Left ventricle myocardium superior (tissue), 1 donor: ENCODE results near the gene DDX17. TPM values are rescaled to one million over a fixed set of nuclear protein-coding genes. Genes with fewer than 3 reads are reported as not detected.
"Not testable (repeated sequence)": the region's sequence is repeated elsewhere in the genome, so short reads cannot be mapped to it uniquely, and the experiment has no call there.

Experiments used
- ATAC-seq: fragments of 200-7000 bp; cut with Tn5 transposase; one replicate; pipeline ENCODE4 v1.9.1; 2020; ENCODE audit warnings: mild to moderate bottlenecking, moderate library complexity
- DNase-seq: peaks from one replicate; pipeline ENCODE4 v3.0.0-alpha.2; 2020
- intact Hi-C: fragments of 100-400 bp; cut with micrococcal nuclease; formaldehyde crosslinking; loops from one replicate; pipeline ENCODE4 v1.11.0; 2022
- total RNA-seq: library from RNA; stranded (reverse); fragmentation: NEBNext Ultra II Directional; extraction: Animal tissue kit (Norgen Biotek cat#: 25700); gene quantifications from one replicate; pipeline ENCODE4 v1.2.1, GENCODE V29; 2021
- donor health status: DM: no; HTN: yes; CAD: no; lungs with severe emphysema.

DDX17 gene
- total RNA-seq, 1 donor from 2014 or later = 212 TPM

DNA sequence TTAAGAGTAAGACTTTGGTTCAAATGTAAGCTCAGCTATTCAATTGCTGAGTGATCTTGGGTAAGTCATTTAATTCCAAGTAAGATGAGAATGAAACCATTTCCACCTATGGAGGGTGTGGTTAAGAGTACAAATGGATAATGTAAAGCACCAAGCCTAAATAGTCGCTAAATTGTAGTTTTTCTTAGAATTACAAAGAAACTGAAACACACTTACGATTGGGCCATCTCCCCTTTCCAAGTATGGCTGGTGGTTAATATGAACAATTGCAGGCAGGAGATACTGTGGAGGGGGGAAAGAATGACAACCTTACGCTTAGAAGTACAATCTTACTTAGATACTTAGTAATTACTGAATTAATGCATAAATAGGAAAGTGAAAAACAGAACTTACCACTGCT is 8.2 kb downstream of the DDX17 start:
- ATAC-seq = no peak
- no peak for DNase-seq
- intact Hi-C loops = no loop called here

DNA sequence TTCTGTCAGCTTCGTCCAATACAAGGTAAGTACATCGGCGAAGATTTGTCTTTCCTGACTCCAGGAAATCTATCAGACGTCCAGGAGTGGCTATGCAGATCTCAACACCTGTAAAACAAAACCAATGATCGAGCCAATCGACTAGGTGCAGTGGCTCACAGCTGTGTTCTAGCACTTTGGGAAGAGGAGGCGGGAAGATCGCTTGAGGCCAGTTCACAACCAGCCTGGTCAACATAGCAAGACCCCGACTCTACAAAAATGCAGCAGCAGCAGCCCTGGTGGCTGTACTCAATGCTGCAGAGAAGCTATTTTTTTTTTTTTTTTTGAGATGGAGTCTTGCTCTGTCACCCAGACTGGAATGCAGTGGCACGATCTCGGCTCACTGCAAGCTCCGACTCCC is 11.2 kb downstream of the DDX17 start:
- DNase-seq (no peak), ATAC-seq (no peak)
- intact Hi-C loops = no loop called here

- intact Hi-C loops = no loop called here
- no peak for DNase-seq
- no peak for ATAC-seq
Observed at GRCh38 chr22:38494498-38494897, 11.6 kb downstream of the DDX17 start.

- intact Hi-C loops = no loop called here
- ATAC-seq = no peak
- no peak for DNase-seq
Observed at GRCh38 chr22:38491707-38492348, 14.3 kb downstream of the DDX17 start.

GRCh38 chr22:38490915-38491314 is 15.2 kb downstream of the DDX17 start:
- peak; percentile 88 for ATAC-seq
- DNase-seq = no peak
- intact Hi-C loops = no loop called here

- DNase-seq (no peak), ATAC-seq (peak; percentile 13)
- intact Hi-C loops = no loop called here
Observed at GRCh38 chr22:38490475-38490874, 15.6 kb downstream of the DDX17 start.

- ATAC-seq (no peak), DNase-seq (no peak)
- intact Hi-C loops = no loop called here
Observed at GRCh38 chr22:38489561-38490145, 16.5 kb downstream of the DDX17 start.

- intact Hi-C loops = no loop called here
- no peak for ATAC-seq
- DNase-seq = no peak
Observed at GRCh38 chr22:38489142-38489541, 17.0 kb downstream of the DDX17 start.

- ATAC-seq (no peak), DNase-seq (no peak)
- intact Hi-C loops = no loop called here
Observed at GRCh38 chr22:38487946-38488345, 18.2 kb downstream of the DDX17 start.

GRCh38 chr22:38485783-38486182 is 20.3 kb downstream of the DDX17 start:
- intact Hi-C loops = no loop called here
- ATAC-seq = peak; percentile 38
- DNase-seq = no peak

GRCh38 chr22:38484244-38484643 is 21.9 kb downstream of the DDX17 start:
- DNase-seq = no peak
- intact Hi-C loops = no loop called here
- no peak for ATAC-seq

- ATAC-seq (no peak), DNase-seq (no peak)
- intact Hi-C loops = no loop called here
Observed at GRCh38 chr22:38482662-38483308, 23.3 kb downstream of the DDX17 start.

GRCh38 chr22:38481871-38482332 is 24.2 kb downstream of the DDX17 start:
- ATAC-seq = peak; percentile 11
- intact Hi-C loops = no loop called here
- DNase-seq = no peak

DNA sequence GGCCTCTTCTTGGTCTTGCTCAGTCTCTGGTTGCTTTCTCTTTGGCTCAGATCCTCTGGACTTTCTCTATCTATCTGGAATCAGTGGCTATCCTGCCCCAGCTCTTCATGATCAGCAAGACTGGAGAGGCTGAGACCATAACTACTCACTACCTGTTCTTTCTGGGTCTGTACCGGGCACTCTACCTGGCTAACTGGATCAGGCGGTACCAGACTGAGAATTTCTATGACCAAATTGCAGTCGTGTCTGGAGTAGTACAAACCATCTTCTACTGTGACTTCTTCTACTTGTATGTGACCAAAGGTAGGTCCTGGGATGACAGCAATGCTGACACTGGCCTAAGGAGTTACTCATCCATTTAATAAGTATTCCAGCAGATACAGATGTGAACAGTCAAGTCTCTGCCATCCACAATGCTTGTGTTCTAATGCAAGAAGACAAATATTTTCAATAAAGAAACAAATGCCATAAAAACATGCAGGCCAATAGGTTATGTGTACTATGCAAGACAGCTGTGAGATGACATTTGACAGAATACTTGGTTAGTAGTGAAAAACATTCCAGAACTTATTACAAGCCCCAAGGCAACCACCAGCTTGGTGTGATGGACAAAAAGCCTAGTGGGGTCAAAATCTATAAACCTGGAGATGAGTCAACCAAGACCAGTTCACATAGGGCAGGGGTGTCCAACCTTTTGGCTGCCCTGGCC is 24.8 kb downstream of the DDX17 start:
- intact Hi-C loops = no loop called here
- ATAC-seq = peak; percentile 9
- no peak for DNase-seq

GRCh38 chr22:38479096-38479837 is 26.8 kb downstream of the DDX17 start:
- ATAC-seq (no peak), DNase-seq (no peak)
- intact Hi-C loops = no loop called here

DNA sequence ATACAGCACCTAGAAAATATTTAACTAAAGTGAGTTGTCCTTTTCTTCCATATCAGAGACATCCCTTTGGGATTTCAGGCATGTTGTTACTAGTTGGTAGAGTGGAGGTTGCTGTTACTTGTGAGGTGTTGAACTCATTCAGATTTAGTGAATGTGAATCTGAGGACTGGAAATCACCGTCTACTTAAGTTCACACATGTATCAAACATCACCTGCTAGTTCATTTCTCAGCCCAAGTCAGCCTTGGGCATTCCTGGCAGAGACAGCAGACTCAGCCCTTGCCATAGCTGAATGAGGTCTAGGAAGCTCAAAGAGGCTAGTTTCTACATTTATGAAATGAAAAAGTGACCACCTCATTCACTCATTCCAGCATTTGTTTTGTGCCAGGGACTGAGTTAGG is 28.5 kb downstream of the DDX17 start:
- DNase-seq (no peak), ATAC-seq (no peak)
- intact Hi-C loops = no loop called here

DNA sequence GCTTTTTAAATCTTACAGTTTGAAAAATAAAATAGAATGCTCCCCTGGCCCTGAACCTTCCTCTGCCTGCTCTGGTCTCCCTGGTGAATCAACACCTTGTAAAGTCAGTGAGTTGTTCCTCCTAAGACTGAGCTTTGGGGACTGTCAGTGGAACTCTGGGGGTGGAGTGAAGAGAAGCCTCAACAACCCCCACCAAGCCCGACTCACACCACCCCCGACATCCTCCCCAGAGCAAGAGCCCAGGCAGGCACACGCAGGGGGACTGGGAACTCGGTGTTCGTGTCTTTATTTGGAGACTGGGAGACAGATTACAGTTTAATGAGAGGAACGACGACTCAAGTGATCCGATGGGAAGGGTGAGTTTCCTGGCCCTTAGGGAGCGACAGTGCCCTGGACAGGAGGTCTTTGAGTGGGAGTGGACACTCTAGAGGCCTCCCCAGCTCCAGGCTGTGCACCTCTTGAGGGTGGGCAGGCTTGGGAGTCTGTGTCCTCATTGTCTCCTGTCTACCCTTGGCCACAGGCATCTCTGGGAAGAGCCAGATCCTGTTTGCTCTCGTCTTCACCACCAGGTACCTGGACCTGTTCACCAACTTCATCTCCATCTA is 32.0 kb downstream of the DDX17 start:
- intact Hi-C loops = no loop called here
- DNase-seq (no peak), ATAC-seq (no peak)

GRCh38 chr22:38471237-38471636 is 34.9 kb downstream of the DDX17 start:
- intact Hi-C loops = no loop called here
- no peak for ATAC-seq
- DNase-seq = no peak

DNA sequence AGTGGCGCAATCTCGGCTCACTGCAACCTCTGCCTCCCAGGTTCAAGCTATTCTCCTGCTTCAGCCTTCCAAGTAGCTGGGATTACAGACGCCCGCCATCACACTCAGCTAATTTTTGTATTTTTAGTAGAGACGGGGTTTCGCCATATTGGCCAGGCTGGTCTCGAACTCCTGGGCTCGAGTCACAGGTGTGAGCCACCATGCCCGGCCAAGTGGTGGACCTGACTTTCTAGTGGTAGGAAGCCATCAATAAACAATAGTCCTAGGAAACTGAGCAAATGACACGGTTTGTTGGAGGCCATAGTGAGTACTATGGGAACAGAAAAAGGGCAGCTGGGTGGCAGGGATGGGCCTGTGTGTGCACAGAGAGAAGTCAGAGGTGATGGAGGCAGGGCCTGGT is 35.9 kb downstream of the DDX17 start:
- ATAC-seq, DNase-seq, intact Hi-C loops: not testable (repeated sequence)
